GM12878 (cell line): Measurements from ENCODE around the gene BICD1. TPM values are rescaled to one million over a fixed set of nuclear protein-coding genes. Genes with fewer than 3 reads are reported as not detected.

Experiments
- ATAC-seq: fragments of 200-7000 bp; cut with Tn5 transposase; 3 replicates; pipeline ENCODE4 v1.9.1; 2020; ENCODE audit warnings: mild to moderate bottlenecking, moderate library complexity
- BruUV-seq: library from RNA; stranded (reverse); fragments of 400-500 nt; replicated peaks from 2 replicates; lab custom pipeline; 2021; lab: Mats Ljungman, UMichigan
- CTCF ChIA-PET: fragments of 300-600 bp; sonication (Branson Sonifier 250); formaldehyde crosslinking; extraction: SDS; loops from one replicate; lab custom pipeline; 2021; ENCODE audit warnings: inconsistent platforms; lab: Yijun Ruan, JAX
- POLR2A ChIA-PET: fragments of 350-600 bp; formaldehyde crosslinking; extraction: SDS; loops from one replicate; lab custom pipeline; 2021; ENCODE audit warnings: inconsistent platforms; lab: Charles Lee
- RAD21 ChIA-PET: fragments of 300-600 bp; sonication (Branson Sonifier 250); formaldehyde crosslinking; loops from one replicate; lab custom pipeline; 2023; ENCODE audit warnings: antibody characterized with exemption; ENCODE audit not compliant: unreplicated experiment; lab: Charles Lee
- SMC1A ChIA-PET: fragments of 300-600 bp; sonication (Branson Sonifier 250); formaldehyde crosslinking; loops from one replicate; lab custom pipeline; 2023; ENCODE audit not compliant: unreplicated experiment, uncharacterized antibody; lab: Charles Lee
- DNase-seq: peaks from one replicate; pipeline ENCODE4 v3.0.0-alpha.2; 2011; ENCODE audit warnings: low read depth, low spot score
- FAIRE-seq: peaks from 3 replicates; lab custom pipeline; 2011; peaks lifted over from hg19 to GRCh38; lab: Jason Lieb, UNC
- H2AFZ ChIP-seq: 2 replicates; pipeline ENCODE4 v1.6.0; 2011; ENCODE audit warnings: low read depth, low read length, control low read depth; ENCODE audit not compliant: control insufficient read depth
- H3K27ac ChIP-seq: 2 replicates; pipeline ENCODE4 v1.5.1; 2011; ENCODE audit warnings: control low read depth; ENCODE audit not compliant: control insufficient read depth, insufficient read depth
- H3K27me3 ChIP-seq, 2 experiments: replicated peaks in 1 of 2; 2 replicates each; pipeline versions ENCODE4 v1.6.0 to v1.6.1; 2011; ENCODE audit warnings: low read length in 1 of 2; ENCODE audit not compliant: control insufficient read depth in 2 of 2, insufficient read depth in 2 of 2
- H3K36me3 ChIP-seq, 2 experiments: 2 replicates each; pipeline ENCODE4 v1.5.1; 2011; ENCODE audit warnings: low read length in 1 of 2; ENCODE audit not compliant: control insufficient read depth in 2 of 2, insufficient read depth in 2 of 2
- H3K4me1 ChIP-seq: 2 replicates; pipeline ENCODE4 v1.6.1; 2011; ENCODE audit warnings: mild to moderate bottlenecking, low read length, moderate library complexity, mixed read lengths; ENCODE audit not compliant: control insufficient read depth, insufficient read depth
- H3K4me2 ChIP-seq: 2 replicates; pipeline ENCODE4 v1.6.0; 2011; ENCODE audit warnings: control low read depth; ENCODE audit not compliant: control insufficient read depth, insufficient read depth
- H3K4me3 ChIP-seq: fragments of 200-600 bp; sonication (generic); 2 replicates; pipeline ENCODE4 v1.5.1; 2016
- H3K79me2 ChIP-seq: 2 replicates; pipeline ENCODE4 v1.6.0; 2011; ENCODE audit warnings: low read length; ENCODE audit not compliant: control insufficient read depth, insufficient read depth
- H3K9ac ChIP-seq: 2 replicates; pipeline ENCODE4 v1.8.0; 2011; ENCODE audit warnings: low read length, control low read depth, mixed read lengths; ENCODE audit not compliant: control insufficient read depth, insufficient read depth
- H3K9me3 ChIP-seq: replicated peaks from 3 replicates; pipeline ENCODE4 v1.5.1; 2011; ENCODE audit warnings: mild to moderate bottlenecking, low read length; ENCODE audit not compliant: control insufficient read depth, insufficient read depth
- H4K20me1 ChIP-seq: 2 replicates; pipeline ENCODE4 v1.6.0; 2011; ENCODE audit not compliant: control insufficient read depth, insufficient read depth
- BHLHE40 ChIP-seq, 2 experiments: fragments of 450-650 bp in 1 of 2; IDR thresholded peaks; 2 replicates each; pipeline ENCODE4 v1.6.1; 2011 to 2017; ENCODE audit warnings: low read depth in 2 of 2, borderline replicate concordance in 1 of 2, improper control_type of control experiment in 1 of 2, low read length in 1 of 2, mild to moderate bottlenecking in 1 of 2
- CBX3 ChIP-seq: fragments of 200-600 bp; sonication (generic); IDR thresholded peaks from 2 replicates; pipeline ENCODE4 v1.6.1; 2016; ENCODE audit warnings: low read depth, borderline replicate concordance
- FOS ChIP-seq: IDR thresholded peaks from 3 replicates; pipeline ENCODE4 v1.6.1; 2011; ENCODE audit warnings: borderline replicate concordance; ENCODE audit not compliant: insufficient read length; ENCODE audit errors: extremely low read depth
- FOXK2 ChIP-seq: fragments of 450-650 bp; IDR thresholded peaks from 2 replicates; pipeline ENCODE4 v1.6.1; 2017; ENCODE audit warnings: mild to moderate bottlenecking, moderate library complexity
- GABPA ChIP-seq: IDR thresholded peaks from 2 replicates; pipeline ENCODE4 v1.6.1; 2014; ENCODE audit warnings: antibody characterized with exemption, low read depth, mild to moderate bottlenecking, inconsistent platforms
- HDAC2 ChIP-seq: fragments of 200-600 bp; sonication (generic); IDR thresholded peaks from 2 replicates; pipeline ENCODE4 v1.6.1; 2017
- KAT2A ChIP-seq: conservative IDR thresholded peaks from 2 replicates; pipeline ENCODE4 v1.6.1; 2011; ENCODE audit warnings: low read depth, low read length; ENCODE audit not compliant: control insufficient read depth
- POLR2AphosphoS2 ChIP-seq: IDR thresholded peaks from 2 replicates; pipeline ENCODE4 v1.6.1; 2011; ENCODE audit warnings: low read depth, mild to moderate bottlenecking, low read length, improper control_type of control experiment, moderate library complexity
- ZBED1 ChIP-seq: IDR thresholded peaks from 2 replicates; pipeline ENCODE4 v1.6.1; 2016; ENCODE audit warnings: borderline replicate concordance
- ZSCAN29 ChIP-seq: fragments of 450-650 bp; IDR thresholded peaks from 2 replicates; pipeline ENCODE4 v1.6.1; 2017; ENCODE audit warnings: mild to moderate bottlenecking, moderate library complexity
- WGBS: methylation state at CpG from one replicate; pipeline ENCODE4 v1.1.6; 2016; ENCODE audit warnings: low lambda C conversion rate; ENCODE audit not compliant: insufficient replicate concordance, insufficient coverage; ENCODE audit errors: missing lambda C conversion rate; 5-methylcytosine and 5-hydroxymethylcytosine counted together
- in situ Hi-C: fragments of 300-500 bp; cut with MboI; formaldehyde crosslinking; loops from 9 replicates; pipeline ENCODE4 v1.14.3; 2018; ENCODE audit warnings: mixed read lengths
- intact Hi-C: fragments of 100-400 bp; cut with micrococcal nuclease; formaldehyde crosslinking; loops from one replicate; pipeline ENCODE4 v1.14.2; 2022; ENCODE audit not compliant: unreplicated experiment
- polyA plus RNA-seq, 11 experiments: library from polyadenylated mRNA; depleted of rRNA in 4 of 11; unstranded in 6 of 11; stranded (reverse) in 5 of 11; fragments of >200 nt; fragmentation: Nextera tagmentation in 4 of 11; fragmentation: Illumina TruSeq in 1 of 11; extraction: Ambion mirVana in 4 of 11; extraction: Trizol in 1 of 11; gene quantifications; 1 replicate in 1 of 11; 2 replicates in 10 of 11; pipeline versions ENCODE4 v1.2.1 to v1.2.3, GENCODE V29; 2011 to 2016; ENCODE audit warnings: inconsistent platforms in 2 of 11, missing spikeins in 2 of 11, low read depth in 1 of 11
- total RNA-seq, 4 experiments: library from RNA; depleted of rRNA in 3 of 4; stranded (reverse); fragments of >200 nt in 3 of 4; fragmentation: Illumina TruSeq in 1 of 4; extraction: Trizol in 1 of 4; gene quantifications; 2 replicates each; pipeline versions ENCODE4 v1.2.1 to v1.2.3, GENCODE V29; 2013 to 2021
- TF ChIP-seq, protein P1 (sequence below): fragments of 450-650 bp; formaldehyde crosslinking; IDR thresholded peaks from 2 replicates; pipeline ENCODE4 v1.4.0; 2022; ENCODE audit warnings: mild to moderate bottlenecking, moderate library complexity
- TF ChIP-seq, protein P2 (sequence below): IDR thresholded peaks from 2 replicates; pipeline ENCODE4 v1.6.1; 2011; ENCODE audit warnings: mild to moderate bottlenecking, low read depth, low read length, moderate library complexity; ENCODE audit not compliant: insufficient replicate concordance
- TF ChIP-seq, protein P3 (sequence below): IDR thresholded peaks from 2 replicates; pipeline ENCODE4 v1.6.1; 2011; ENCODE audit warnings: borderline replicate concordance, low read depth, mild to moderate bottlenecking, moderate library complexity, mixed read lengths, low read length; ENCODE audit not compliant: insufficient read depth; ENCODE audit errors: extremely low read length
- TF ChIP-seq, protein P4 (sequence below): IDR thresholded peaks from 2 replicates; pipeline ENCODE4 v1.6.1; 2012; ENCODE audit warnings: mild to moderate bottlenecking, low read depth, low read length

Gene BICD1
- total and polyA plus RNA-seq, 10 of the 15 experiments (the other 5 are each of a cell fraction or from before 2014, with no cell fraction given): 4.7 to 32.5 (median 14.4) TPM

DNA sequence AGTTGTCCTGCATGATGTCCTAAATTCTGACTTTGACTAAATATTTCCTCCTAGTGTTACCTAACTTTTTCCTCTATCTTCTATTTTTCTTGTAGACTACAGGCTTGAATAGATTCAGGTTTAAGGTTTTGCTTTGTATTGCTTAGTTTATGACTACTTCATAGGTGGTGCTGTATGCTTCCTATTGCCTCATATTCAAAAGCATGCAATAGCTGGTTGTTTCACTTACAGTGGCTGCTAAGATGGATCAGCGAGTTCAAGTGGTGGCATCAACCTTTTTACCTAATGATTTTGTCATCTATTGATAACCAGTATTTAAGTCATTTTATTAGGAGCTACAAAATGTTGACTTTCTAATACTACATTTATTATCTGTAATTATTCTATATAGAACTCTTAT lies 36.3 kb upstream of the BICD1 start (continued):
- TF ChIP-seq, protein P1, sequence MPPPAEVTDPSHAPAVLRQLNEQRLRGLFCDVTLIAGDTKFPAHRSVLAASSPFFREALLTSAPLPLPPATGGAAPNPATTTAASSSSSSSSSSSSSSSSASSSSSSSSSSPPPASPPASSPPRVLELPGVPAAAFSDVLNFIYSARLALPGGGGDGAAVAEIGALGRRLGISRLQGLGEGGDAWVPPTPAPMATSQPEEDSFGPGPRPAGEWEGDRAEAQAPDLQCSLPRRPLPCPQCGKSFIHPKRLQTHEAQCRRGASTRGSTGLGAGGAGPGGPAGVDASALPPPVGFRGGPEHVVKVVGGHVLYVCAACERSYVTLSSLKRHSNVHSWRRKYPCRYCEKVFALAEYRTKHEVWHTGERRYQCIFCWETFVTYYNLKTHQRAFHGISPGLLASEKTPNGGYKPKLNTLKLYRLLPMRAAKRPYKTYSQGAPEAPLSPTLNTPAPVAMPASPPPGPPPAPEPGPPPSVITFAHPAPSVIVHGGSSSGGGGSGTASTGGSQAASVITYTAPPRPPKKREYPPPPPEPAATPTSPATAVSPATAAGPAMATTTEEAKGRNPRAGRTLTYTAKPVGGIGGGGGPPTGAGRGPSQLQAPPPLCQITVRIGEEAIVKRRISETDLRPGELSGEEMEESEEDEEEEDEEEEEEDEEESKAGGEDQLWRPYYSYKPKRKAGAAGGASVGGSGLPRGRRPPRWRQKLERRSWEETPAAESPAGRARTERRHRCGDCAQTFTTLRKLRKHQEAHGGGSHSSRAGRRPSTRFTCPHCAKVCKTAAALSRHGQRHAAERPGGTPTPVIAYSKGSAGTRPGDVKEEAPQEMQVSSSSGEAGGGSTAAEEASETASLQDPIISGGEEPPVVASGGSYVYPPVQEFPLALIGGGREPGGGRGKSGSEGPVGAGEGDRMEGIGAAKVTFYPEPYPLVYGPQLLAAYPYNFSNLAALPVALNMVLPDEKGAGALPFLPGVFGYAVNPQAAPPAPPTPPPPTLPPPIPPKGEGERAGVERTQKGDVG (CRISPR knock-in tag): no peak
- TF ChIP-seq KAT2A: no peak
- TF ChIP-seq, protein P2, sequence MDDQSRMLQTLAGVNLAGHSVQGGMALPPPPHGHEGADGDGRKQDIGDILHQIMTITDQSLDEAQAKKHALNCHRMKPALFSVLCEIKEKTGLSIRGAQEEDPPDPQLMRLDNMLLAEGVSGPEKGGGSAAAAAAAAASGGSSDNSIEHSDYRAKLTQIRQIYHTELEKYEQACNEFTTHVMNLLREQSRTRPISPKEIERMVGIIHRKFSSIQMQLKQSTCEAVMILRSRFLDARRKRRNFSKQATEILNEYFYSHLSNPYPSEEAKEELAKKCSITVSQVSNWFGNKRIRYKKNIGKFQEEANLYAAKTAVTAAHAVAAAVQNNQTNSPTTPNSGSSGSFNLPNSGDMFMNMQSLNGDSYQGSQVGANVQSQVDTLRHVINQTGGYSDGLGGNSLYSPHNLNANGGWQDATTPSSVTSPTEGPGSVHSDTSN: no peak
- no peak for TF ChIP-seq BHLHE40 (IDR thresholded peaks at IDR 0.05; ENCODE audit: borderline replicate concordance in 1 of 2, low read depth in 2 of 2, low read length in 1 of 2)
- TF ChIP-seq GABPA: no peak
- TF ChIP-seq HDAC2: no peak
- no peak for TF ChIP-seq CBX3

DNA sequence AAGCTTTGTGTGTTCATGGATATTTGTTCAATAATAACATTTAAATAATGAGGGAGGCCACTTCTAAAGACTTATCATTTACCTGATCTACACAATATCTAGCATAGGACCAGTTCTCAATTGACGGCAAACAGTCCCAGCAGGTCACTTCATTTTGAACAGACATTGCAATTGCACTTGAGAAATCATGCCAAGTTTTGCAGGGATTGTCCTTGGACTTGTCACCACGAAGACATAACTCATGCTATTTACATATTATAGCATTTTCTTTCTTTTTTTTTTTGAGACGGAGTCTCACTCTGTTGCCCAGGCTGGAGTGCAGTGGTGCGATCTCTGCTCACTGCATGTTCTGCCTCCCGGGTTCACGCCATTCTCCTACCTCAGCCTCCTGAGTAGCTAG lies 34.5 kb upstream of the BICD1 start:
- Histone ChIP-seq H3K9ac (no peak overlapping the region), H3K79me2 (no peaks in the 10 kb centered on the region), H3K4me3 (no peak overlapping the region), H3K36me3 (no peaks in the 10 kb centered on the region), H3K4me1 (no peaks in the 10 kb centered on the region), H3K9me3 (no peaks in the 10 kb centered on the region), H3K27me3 (no peaks in the 10 kb centered on the region; a peak in 1 of 4 replicates), H2AFZ (no peak overlapping the region), H4K20me1 (no peaks in the 10 kb centered on the region), H3K4me2 (no peak overlapping the region), H3K27ac (no peak overlapping the region)
- BruUV-seq: no TSS peak
- ChIA-PET CTCF (interaction anchor here (0.6 to 1.7 kb wide), 6 partner anchors 9 to 419 kb away, joined by 3 to 4 read pairs (median 3); no protein-coding TSS in a partner anchor), SMC1A (interaction anchor here (0.7 to 1.1 kb wide), 4 partner anchors 12 to 1371 kb away, joined by 3 read pairs; no protein-coding TSS in a partner anchor), RAD21 (no interaction called here), POLR2A (no interaction called here)
- 79% methylated on average over 6 of the region's 6 CpGs for WGBS
- no peak for DNase-seq
- ATAC-seq: no peak
- in situ Hi-C loops: no loop called here
- FAIRE-seq: no peak
- intact Hi-C loops: no loop called here
- TF ChIP-seq FOXK2 (no peak), ZSCAN29 (no peak), FOS (no peak), ZBED1 (no peak), POLR2AphosphoS2 (no peak)
- TF ChIP-seq, protein P3, sequence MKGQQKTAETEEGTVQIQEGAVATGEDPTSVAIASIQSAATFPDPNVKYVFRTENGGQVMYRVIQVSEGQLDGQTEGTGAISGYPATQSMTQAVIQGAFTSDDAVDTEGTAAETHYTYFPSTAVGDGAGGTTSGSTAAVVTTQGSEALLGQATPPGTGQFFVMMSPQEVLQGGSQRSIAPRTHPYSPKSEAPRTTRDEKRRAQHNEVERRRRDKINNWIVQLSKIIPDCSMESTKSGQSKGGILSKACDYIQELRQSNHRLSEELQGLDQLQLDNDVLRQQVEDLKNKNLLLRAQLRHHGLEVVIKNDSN: no peak
- TF ChIP-seq, protein P4, sequence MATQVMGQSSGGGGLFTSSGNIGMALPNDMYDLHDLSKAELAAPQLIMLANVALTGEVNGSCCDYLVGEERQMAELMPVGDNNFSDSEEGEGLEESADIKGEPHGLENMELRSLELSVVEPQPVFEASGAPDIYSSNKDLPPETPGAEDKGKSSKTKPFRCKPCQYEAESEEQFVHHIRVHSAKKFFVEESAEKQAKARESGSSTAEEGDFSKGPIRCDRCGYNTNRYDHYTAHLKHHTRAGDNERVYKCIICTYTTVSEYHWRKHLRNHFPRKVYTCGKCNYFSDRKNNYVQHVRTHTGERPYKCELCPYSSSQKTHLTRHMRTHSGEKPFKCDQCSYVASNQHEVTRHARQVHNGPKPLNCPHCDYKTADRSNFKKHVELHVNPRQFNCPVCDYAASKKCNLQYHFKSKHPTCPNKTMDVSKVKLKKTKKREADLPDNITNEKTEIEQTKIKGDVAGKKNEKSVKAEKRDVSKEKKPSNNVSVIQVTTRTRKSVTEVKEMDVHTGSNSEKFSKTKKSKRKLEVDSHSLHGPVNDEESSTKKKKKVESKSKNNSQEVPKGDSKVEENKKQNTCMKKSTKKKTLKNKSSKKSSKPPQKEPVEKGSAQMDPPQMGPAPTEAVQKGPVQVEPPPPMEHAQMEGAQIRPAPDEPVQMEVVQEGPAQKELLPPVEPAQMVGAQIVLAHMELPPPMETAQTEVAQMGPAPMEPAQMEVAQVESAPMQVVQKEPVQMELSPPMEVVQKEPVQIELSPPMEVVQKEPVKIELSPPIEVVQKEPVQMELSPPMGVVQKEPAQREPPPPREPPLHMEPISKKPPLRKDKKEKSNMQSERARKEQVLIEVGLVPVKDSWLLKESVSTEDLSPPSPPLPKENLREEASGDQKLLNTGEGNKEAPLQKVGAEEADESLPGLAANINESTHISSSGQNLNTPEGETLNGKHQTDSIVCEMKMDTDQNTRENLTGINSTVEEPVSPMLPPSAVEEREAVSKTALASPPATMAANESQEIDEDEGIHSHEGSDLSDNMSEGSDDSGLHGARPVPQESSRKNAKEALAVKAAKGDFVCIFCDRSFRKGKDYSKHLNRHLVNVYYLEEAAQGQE: no peak
